Uterus (tissue), 4 donors: Measurements from ENCODE around the gene DCUN1D1. TPM values are rescaled to one million over a fixed set of nuclear protein-coding genes. Genes with fewer than 3 reads are reported as not detected.
A peak's percentile ranks its signal among the peaks of the same experiment; 100 is the strongest.

Experiments used
- DNase-seq, 2 donors: peaks; one replicate each; pipeline ENCODE4 v3.0.0-alpha.2; 2019 to 2020
- H3K27ac ChIP-seq, 2 donors: fragments of 200-600 bp; sonication (generic); 1 replicate in 1 of 2; 2 replicates in 1 of 2; pipeline ENCODE4 v1.5.1; 2016 to 2018
- H3K27me3 ChIP-seq, 2 donors: fragments of 200-600 bp; sonication (generic); one replicate each; pipeline ENCODE4 v1.5.1; 2018 to 2019; ENCODE audit warnings: control low read depth in 1 of 2
- H3K36me3 ChIP-seq, 2 donors: fragments of 200-600 bp; sonication (generic); one replicate each; pipeline ENCODE4 v1.5.1; 2019; ENCODE audit warnings: control low read depth in 1 of 2
- H3K4me1 ChIP-seq, 2 donors: fragments of 200-600 bp; sonication (generic); one replicate each; pipeline ENCODE4 v1.5.1; 2018 to 2019; ENCODE audit warnings: control low read depth in 1 of 2
- H3K4me3 ChIP-seq, 2 donors: fragments of 200-600 bp; sonication (generic); 1 replicate in 1 of 2; 2 replicates in 1 of 2; pipeline ENCODE4 v1.5.1; 2018 to 2019; ENCODE audit warnings: mild to moderate bottlenecking in 1 of 2
- H3K9me3 ChIP-seq, 2 donors: fragments of 200-600 bp; sonication (generic); one replicate each; pipeline ENCODE4 v1.5.1; 2019; ENCODE audit warnings: control low read depth in 1 of 2
- POLR2A ChIP-seq, 2 donors: fragments of 450-650 bp; IDR thresholded peaks; one replicate each; pipeline ENCODE4 v1.6.1; 2016; ENCODE audit warnings: antibody characterized with exemption in 2 of 2, mild to moderate bottlenecking in 1 of 2, moderate library complexity in 1 of 2
- intact Hi-C: fragments of 100-400 bp; cut with DNase I; formaldehyde crosslinking; loops from one replicate; pipeline ENCODE4 v1.15.1; 2023; ENCODE audit warnings: low total_unique reads
- total RNA-seq, 4 donors: library from RNA; depleted of rRNA in 3 of 4; stranded (reverse); fragments of >200 nt in 3 of 4; gene quantifications; one replicate each; pipeline versions ENCODE4 v1.1.0 to v1.2.4, GENCODE V29; 2014 to 2023
- TF ChIP-seq, protein P1 (sequence below), 4 experiments: fragments of 200-600 bp in 2 of 4; fragments of 450-650 bp in 2 of 4; sonication (generic) in 2 of 4; IDR thresholded peaks; one replicate each; pipeline ENCODE4 v1.5.1; 2016 to 2019; ENCODE audit warnings: antibody characterized with exemption in 4 of 4, mild to moderate bottlenecking in 2 of 4, moderate library complexity in 1 of 4
- donor health status: DM: yes; HTN: yes; CAD: no.

DCUN1D1 gene
- total RNA-seq, 4 donors from 2014 or later: 13.1 to 70.4 (median 33.3) TPM

DNA sequence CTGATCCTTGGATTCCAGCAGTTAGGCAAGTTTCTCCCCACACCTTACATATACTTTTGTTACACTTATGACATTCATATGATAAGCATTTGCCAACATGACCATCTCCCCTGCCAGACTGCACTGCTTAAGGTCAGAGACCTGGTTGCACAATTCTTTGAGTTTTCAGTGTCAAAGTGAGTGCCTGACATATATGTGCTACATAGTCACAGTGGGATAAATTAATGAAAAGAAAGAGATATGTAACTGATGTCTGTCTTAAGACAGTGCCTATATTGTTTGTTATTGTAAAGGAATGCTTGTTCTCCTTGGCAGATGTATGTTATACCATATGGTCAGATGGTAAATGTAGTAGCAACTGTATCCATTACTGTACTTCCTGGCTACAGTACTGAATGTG is 3.5 kb upstream of the DCUN1D1 start:
- Histone ChIP-seq H3K36me3 (no peaks in the 10 kb centered on the region), H3K27ac (no peak overlapping the region), H3K9me3 (no peaks in the 10 kb centered on the region), H3K4me1 (peaks cover 0 to 2% of the 10 kb centered on the region in 2 donors), H3K4me3 (no peak overlapping the region), H3K27me3 (no peaks in the 10 kb centered on the region)
- intact Hi-C loops: no loop called here
- DNase-seq: no peak
- TF ChIP-seq, protein P1, sequence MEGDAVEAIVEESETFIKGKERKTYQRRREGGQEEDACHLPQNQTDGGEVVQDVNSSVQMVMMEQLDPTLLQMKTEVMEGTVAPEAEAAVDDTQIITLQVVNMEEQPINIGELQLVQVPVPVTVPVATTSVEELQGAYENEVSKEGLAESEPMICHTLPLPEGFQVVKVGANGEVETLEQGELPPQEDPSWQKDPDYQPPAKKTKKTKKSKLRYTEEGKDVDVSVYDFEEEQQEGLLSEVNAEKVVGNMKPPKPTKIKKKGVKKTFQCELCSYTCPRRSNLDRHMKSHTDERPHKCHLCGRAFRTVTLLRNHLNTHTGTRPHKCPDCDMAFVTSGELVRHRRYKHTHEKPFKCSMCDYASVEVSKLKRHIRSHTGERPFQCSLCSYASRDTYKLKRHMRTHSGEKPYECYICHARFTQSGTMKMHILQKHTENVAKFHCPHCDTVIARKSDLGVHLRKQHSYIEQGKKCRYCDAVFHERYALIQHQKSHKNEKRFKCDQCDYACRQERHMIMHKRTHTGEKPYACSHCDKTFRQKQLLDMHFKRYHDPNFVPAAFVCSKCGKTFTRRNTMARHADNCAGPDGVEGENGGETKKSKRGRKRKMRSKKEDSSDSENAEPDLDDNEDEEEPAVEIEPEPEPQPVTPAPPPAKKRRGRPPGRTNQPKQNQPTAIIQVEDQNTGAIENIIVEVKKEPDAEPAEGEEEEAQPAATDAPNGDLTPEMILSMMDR (IDR thresholded peaks at IDR 0.05): no peak
- no peak for TF ChIP-seq POLR2A (IDR thresholded peaks at IDR 0.05)

DNA sequence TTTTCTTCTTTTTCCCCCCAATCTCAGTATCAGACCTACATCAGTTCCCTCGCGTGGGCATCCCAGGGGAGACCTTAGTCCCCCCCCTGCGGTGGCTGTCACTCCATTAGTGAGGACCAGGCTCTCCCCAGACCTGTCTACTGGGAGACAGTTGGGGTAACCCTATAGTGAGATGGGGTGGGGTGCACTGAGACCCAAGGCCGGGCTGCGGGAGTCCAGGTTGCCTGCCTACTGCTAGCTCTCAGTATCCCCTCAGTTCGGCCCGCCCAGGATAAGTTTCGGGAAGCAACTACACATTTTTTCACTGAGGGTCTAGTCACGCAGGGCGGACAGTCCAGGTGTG is 671 bp upstream of the DCUN1D1 start:
- intact Hi-C loops: no loop called here
- Histone ChIP-seq H3K27ac (peak overlapping the region; percentile 92 to 94), H3K4me3 (peak overlapping the region; percentile 84 to 99), H3K27me3 (no peaks in the 10 kb centered on the region), H3K4me1 (peaks cover 0 to 9% of the 10 kb centered on the region in 2 donors), H3K9me3 (no peaks in the 10 kb centered on the region), H3K36me3 (no peaks in the 10 kb centered on the region)
- peak; percentile 21 for DNase-seq
- TF ChIP-seq, protein P1 (IDR thresholded peaks at IDR 0.05): no peak
- TF ChIP-seq POLR2A (IDR thresholded peaks at IDR 0.05): no peak

DNA sequence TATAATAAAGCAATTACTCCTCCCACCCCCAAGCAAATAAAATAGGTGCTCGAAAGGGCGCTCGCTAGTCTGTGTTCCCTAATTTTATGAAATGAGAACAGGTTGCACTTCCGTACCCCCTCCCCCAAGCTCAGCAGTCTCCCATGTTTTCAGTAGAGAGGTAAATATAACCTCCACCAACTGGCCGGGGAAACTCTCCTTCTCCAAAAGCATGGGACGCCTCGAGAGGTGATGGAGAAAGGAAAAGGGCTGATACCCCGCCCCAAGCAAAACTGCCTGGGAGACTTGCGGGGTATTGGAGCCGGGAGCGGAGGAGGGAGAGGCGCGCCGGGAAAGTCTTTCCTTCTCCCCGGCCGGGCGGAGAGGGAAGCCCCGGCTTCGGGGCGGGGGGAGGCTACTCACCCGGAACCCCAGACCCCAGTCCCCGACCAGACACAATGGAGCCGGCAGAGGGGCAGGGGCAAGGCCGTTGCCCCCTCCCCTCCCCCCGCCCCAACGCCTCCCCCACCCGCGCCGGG is 605 bp downstream of the DCUN1D1 start:
- intact Hi-C loops: no loop called here
- no peaks in the 10 kb centered on the region for H3K9me3 ChIP-seq

DNA sequence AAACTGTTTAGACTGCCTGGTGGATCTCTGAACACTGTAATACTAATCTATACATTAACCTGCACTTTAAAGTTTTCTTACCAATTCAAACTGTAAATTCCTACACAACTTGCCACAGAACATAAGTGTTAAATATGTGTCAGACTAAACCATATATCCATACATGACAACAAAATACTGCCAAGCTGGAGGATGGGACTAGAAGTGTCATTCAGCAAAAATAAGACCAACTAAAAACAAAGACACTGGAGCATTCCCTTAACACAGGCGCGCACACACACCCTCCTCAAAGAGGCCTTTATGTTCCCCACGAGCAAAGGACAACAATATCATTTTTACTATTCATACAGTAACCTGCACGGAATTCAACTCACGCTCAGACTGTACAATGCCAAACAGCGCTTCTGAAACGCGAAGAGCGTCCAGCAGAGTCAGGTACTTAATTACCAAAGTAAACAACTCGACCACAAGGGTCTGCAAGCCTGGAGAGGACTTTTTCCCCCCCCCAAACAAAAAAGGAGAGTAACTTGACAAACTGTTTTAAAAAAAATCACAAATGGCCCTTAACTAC is 1.1 kb downstream of the DCUN1D1 start:
- H3K36me3 ChIP-seq: no peaks in the 10 kb centered on the region
- H3K4me3 ChIP-seq: peak overlapping the region; percentile 84 to 99
- H3K4me1 ChIP-seq: peaks cover 0 to 9% of the 10 kb centered on the region in 2 donors
- H3K9me3 ChIP-seq: no peaks in the 10 kb centered on the region
- TF ChIP-seq, protein P1 (IDR thresholded peaks at IDR 0.05): no peak
- TF ChIP-seq POLR2A (IDR thresholded peaks at IDR 0.05): no peak
- peak overlapping the region in 1 of 2 donors; percentile 94 for H3K27ac ChIP-seq
- H3K27me3 ChIP-seq: no peaks in the 10 kb centered on the region
- DNase-seq: no peak
- intact Hi-C loops: no loop called here

More for the DNA sequence above, 605 bp downstream of the DCUN1D1 start:
- TF ChIP-seq, protein P1 (IDR thresholded peaks at IDR 0.05): no peak
- no peak for TF ChIP-seq POLR2A (IDR thresholded peaks at IDR 0.05)
- peaks cover 0 to 9% of the 10 kb centered on the region in 2 donors for H3K4me1 ChIP-seq
- no peaks in the 10 kb centered on the region for H3K36me3 ChIP-seq
- H3K4me3 ChIP-seq: peak overlapping the region; percentile 84 to 99
- no peaks in the 10 kb centered on the region for H3K27me3 ChIP-seq
- H3K27ac ChIP-seq: peak overlapping the region; percentile 92 to 94
- peak in 1 of 2 donors; percentile 24 for DNase-seq

DNA sequence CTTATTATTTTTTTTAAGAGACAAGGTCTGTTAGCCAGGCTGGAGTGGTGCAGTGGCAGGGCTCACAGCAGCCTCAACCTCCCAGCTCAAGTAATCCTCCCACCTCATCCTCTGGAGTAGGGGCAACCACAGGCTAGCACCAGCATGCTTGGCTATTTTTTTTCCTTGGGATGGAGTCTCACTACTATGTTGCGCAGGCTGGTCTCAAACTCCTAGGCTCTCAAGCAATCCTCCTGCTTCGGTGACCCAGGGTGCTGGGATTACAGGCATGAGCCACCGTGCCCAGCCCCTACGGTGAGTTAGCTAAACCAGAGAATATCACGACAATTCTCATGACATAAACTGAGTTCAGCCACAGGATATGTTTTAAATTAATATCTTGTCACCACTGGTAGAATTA is 2.0 kb downstream of the DCUN1D1 start:
- H3K4me3 ChIP-seq: no peak overlapping the region
- DNase-seq: no peak
- no peak overlapping the region for H3K27ac ChIP-seq
- H3K4me1 ChIP-seq: peaks cover 0 to 9% of the 10 kb centered on the region in 2 donors
- H3K36me3 ChIP-seq: no peaks in the 10 kb centered on the region
- H3K27me3 ChIP-seq: no peaks in the 10 kb centered on the region
- TF ChIP-seq, protein P1 (IDR thresholded peaks at IDR 0.05): no peak
- intact Hi-C loops: no loop called here
- no peaks in the 10 kb centered on the region for H3K9me3 ChIP-seq
